ENCODE results near the gene CDK5RAP3. TPM values are rescaled to one million over a fixed set of nuclear protein-coding genes. Genes with fewer than 3 reads are reported as not detected.

CDK5RAP3 gene
- total and polyA plus RNA-seq, 2 donors (not counting 3 experiments of a cell fraction or from before 2014, with no cell fraction given) = 109 to 139 TPM

DNA sequence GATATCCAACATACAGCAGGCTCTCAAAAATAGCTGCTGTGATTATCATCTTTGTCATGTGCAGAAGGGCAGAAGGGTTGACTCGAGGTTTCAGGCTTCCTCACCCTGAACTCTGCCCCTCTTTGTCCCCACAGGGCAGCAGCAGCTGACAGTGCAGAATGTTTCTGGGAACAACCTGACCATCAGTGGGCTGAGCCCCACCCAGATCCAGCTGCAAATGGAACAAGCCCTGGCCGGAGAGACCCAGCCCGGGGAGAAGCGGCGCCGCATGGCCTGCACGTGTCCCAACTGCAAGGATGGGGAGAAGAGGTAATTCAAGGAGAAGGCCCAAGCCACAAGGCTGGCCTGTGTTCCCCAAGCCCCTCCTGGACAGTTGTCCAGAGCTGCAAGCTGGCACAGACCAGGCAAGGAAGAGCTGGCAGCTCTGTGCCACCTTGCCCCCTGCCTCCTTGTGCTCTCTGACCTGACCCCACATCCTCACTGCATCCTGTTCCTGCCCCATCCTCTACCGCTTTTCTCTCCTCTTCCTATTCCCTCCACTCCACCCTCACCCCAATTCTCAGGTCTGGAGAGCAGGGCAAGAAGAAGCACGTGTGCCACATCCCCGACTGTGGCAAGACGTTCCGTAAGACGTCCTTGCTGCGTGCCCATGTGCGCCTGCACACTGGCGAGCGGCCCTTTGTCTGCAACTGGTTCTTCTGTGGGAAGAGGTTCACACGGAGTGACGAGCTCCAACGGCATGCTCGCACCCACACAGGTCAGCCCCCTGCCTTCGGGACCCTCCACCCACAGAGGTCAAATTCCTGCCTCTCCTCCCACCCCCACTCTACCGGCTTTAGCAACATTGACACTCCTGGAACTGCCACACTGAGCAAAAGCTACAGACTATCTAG is 45.9 kb upstream of the CDK5RAP3 start:
- no peaks in the 10 kb centered on the region for H3K27me3 ChIP-seq (ENCODE audit: control insufficient read depth in 2 of 2, insufficient read depth in 2 of 2, low read length in 2 of 2)
- no peaks in the 10 kb centered on the region for H3K9me1 ChIP-seq (replicated peaks; ENCODE audit: control insufficient read depth, extremely low read depth, insufficient read depth, low read length)
- BruUV-seq (replicated peaks) = no TSS peak
- TF ChIP-seq MAX (IDR thresholded peaks at IDR 0.05; ENCODE audit: insufficient read depth, insufficient read length) = no peak
- TF ChIP-seq POLR2A (IDR thresholded peaks at IDR 0.05; ENCODE audit: low read depth, low read length) = no peak
- no peak for TF ChIP-seq CTCF (IDR thresholded peaks at IDR 0.05; ENCODE audit: extremely low read depth in 1 of 2, insufficient read depth in 1 of 2, low read depth in 1 of 2, low read length in 2 of 2)
- TF ChIP-seq FOS (IDR thresholded peaks at IDR 0.05; ENCODE audit: borderline replicate concordance, insufficient read depth, low read length) = no peak
- no peak for TF ChIP-seq GATA2 (IDR thresholded peaks at IDR 0.05; ENCODE audit: insufficient read depth, insufficient read length, low read depth, low read length)
- TF ChIP-seq POLR2AphosphoS5 (IDR thresholded peaks at IDR 0.05; ENCODE audit: insufficient read depth, low read depth, low read length) = no peak
- no peak for TF ChIP-seq MYC (IDR thresholded peaks at IDR 0.05; ENCODE audit: low read depth, low read length)
- TF ChIP-seq EZH2 (IDR thresholded peaks at IDR 0.05; ENCODE audit: borderline replicate concordance, low read depth, low read length, severe bottlenecking) = no peak
- TF ChIP-seq JUN (IDR thresholded peaks at IDR 0.05; ENCODE audit: borderline replicate concordance, insufficient read depth, insufficient read length, low read depth) = no peak
- dilution Hi-C loops (cut with MboI; ENCODE audit: extremely low pct_ligation_motif_present, low sequenced_read_pairs) = no loop called here
- CTCF ChIA-PET = interaction anchor here (1.3 kb wide), 1 partner anchor 22 kb away, joined by 4 read pairs; no protein-coding TSS in a partner anchor
- no peak overlapping the region for H3K9ac ChIP-seq (replicated peaks; ENCODE audit: extremely low read depth, insufficient read depth, low read length)
- no peak for DNase-seq (ENCODE audit: low read depth, low spot score)
- H3K79me2 ChIP-seq (ENCODE audit: control insufficient read depth, insufficient read depth, low read length) = no peaks in the 10 kb centered on the region
- H3K36me3 ChIP-seq (ENCODE audit: control insufficient read depth in 2 of 2, extremely low read depth in 1 of 2, insufficient read depth in 2 of 2, low read length in 2 of 2) = peaks cover 0 to 33% of the 10 kb centered on the region in 2 experiments
- no peak overlapping the region for H3K27ac ChIP-seq (ENCODE audit: insufficient read depth, low read depth, low read length)
- intact Hi-C loops (cut with micrococcal nuclease) = no loop called here
- FAIRE-seq = no peak
- no peaks in the 10 kb centered on the region for H3K9me3 ChIP-seq (replicated peaks; ENCODE audit: control insufficient read depth, insufficient read depth, low read length)
- H3K4me1 ChIP-seq (ENCODE audit: control insufficient read depth, extremely low read depth, insufficient read depth, low read length) = no peaks in the 10 kb centered on the region
- no peak overlapping the region for H2AFZ ChIP-seq (ENCODE audit: low read depth, low read length)
- POLR2A ChIA-PET = no interaction called here
- H4K20me1 ChIP-seq (replicated peaks; ENCODE audit: control insufficient read depth, extremely low read depth, insufficient read depth, low read length) = no peaks in the 10 kb centered on the region
- H3K4me3 ChIP-seq (replicated peaks in 1 of 3; ENCODE audit: insufficient read depth in 1 of 3, low read depth in 1 of 3, low read length in 3 of 3) = no peak overlapping the region
- no peak overlapping the region for H3K4me2 ChIP-seq (ENCODE audit: insufficient read depth, low read length)
